ENCODE data around the gene MKNK1. TPM values are rescaled to one million over a fixed set of nuclear protein-coding genes. Genes with fewer than 3 reads are reported as not detected.

The MKNK1 gene
- total RNA-seq, 1 experiment from 2014 or later = 12.9 TPM

DNA sequence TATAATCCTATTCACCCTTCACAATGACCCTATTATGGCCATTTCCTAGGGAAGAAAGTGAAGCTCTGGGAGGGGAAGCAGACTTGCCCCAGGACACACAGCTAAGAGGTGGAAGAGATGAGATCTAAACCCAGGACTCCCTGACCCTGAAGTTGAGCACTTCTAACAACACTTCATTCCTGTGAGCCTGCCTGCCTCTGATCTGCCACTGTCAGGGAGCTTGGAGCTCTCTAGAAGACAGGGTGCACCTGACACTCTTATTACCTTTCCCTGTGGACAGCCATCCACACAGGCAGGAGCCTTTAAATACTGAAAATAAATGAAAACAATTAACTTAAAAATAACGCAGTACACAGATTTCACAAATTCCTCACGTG, 599 bp downstream of the MKNK1 start:
- H3K23me2 ChIP-seq (ENCODE audit: insufficient read length, low read depth, low read length, poor library complexity, severe bottlenecking) = no peaks in the 10 kb centered on the region
- H2BK15ac ChIP-seq (ENCODE audit: low read depth, low read length) = no peak overlapping the region
- H3K23ac ChIP-seq (ENCODE audit: insufficient read length, low read depth, low read length) = no peak overlapping the region
- Mint-ChIP-seq H3K9me3 (no peaks in the 10 kb centered on the region), H3K27me3 (ENCODE audit: low read depth) (no peaks in the 10 kb centered on the region; the same call in 1 of the 2 replicates), H3K4me1 (peaks cover 23% of the 10 kb centered on the region in 2 experiments), H3K36me3 (ENCODE audit: insufficient read depth in 1 of 3, low read depth in 3 of 3) (no peaks in the 10 kb centered on the region; a peak in 1 of 7 replicates), H3K4me3 (peak overlapping the region; percentile 83 to 89), H3K27ac (peak overlapping the region in 1 of 3 experiments; percentile 85; a peak in 2 of 7 replicates)
- H3K9me3 ChIP-seq (ENCODE audit: control insufficient read depth, low read depth, low read length) = no peaks in the 10 kb centered on the region
- no CpG with 5 or more reads among the region's 2 CpGs for WGBS (ENCODE audit: extremely low coverage, insufficient read length, low lambda C conversion rate)
- H2AK5ac ChIP-seq (ENCODE audit: insufficient read length, low read length) = no peak overlapping the region
- peaks cover 2% of the 10 kb centered on the region for H3K79me1 ChIP-seq (ENCODE audit: insufficient read depth, low read depth, low read length, poor library complexity, severe bottlenecking)
- H3K9ac ChIP-seq (ENCODE audit: extremely low read depth, insufficient read length, low read length) = peak overlapping the region; percentile 44
- no peaks in the 10 kb centered on the region for H4K20me1 ChIP-seq (ENCODE audit: control insufficient read depth, insufficient read depth, insufficient read length)
- H2AFZ ChIP-seq (ENCODE audit: low read length) = no peak overlapping the region
- H3K18ac ChIP-seq (ENCODE audit: insufficient read length, low read depth, low read length) = no peak overlapping the region
- H2BK120ac ChIP-seq (ENCODE audit: low read depth, low read length, poor library complexity, severe bottlenecking) = no peak overlapping the region
- no peak overlapping the region for H4K5ac ChIP-seq (ENCODE audit: insufficient read length, low read depth, low read length)
- no peak overlapping the region for H4K8ac ChIP-seq (replicated peaks; ENCODE audit: insufficient read length, low read depth, low read length)
- no peak for DNase-seq
- H2BK12ac ChIP-seq (ENCODE audit: insufficient read length, low read depth, low read length) = no peak overlapping the region
- no peak overlapping the region for H3K4ac ChIP-seq (ENCODE audit: low read depth, low read length)
- no peaks in the 10 kb centered on the region for H3K27me3 ChIP-seq (ENCODE audit: insufficient read depth, low read length)
- TF ChIP-seq, protein P1, sequence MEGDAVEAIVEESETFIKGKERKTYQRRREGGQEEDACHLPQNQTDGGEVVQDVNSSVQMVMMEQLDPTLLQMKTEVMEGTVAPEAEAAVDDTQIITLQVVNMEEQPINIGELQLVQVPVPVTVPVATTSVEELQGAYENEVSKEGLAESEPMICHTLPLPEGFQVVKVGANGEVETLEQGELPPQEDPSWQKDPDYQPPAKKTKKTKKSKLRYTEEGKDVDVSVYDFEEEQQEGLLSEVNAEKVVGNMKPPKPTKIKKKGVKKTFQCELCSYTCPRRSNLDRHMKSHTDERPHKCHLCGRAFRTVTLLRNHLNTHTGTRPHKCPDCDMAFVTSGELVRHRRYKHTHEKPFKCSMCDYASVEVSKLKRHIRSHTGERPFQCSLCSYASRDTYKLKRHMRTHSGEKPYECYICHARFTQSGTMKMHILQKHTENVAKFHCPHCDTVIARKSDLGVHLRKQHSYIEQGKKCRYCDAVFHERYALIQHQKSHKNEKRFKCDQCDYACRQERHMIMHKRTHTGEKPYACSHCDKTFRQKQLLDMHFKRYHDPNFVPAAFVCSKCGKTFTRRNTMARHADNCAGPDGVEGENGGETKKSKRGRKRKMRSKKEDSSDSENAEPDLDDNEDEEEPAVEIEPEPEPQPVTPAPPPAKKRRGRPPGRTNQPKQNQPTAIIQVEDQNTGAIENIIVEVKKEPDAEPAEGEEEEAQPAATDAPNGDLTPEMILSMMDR (conservative IDR thresholded peaks at IDR 0.05) = no peak
- H2BK5ac ChIP-seq (ENCODE audit: insufficient read length, low read length) = no peak overlapping the region
- H3K4me2 ChIP-seq (ENCODE audit: insufficient read depth, insufficient read length, low read length) = peak overlapping the region; percentile 63
- peaks cover 3% of the 10 kb centered on the region; the same call in 1 of the 2 replicates for H3K4me1 ChIP-seq (ENCODE audit: insufficient read depth, low read length)
- H3K14ac ChIP-seq (ENCODE audit: insufficient read depth, low read length) = no peak overlapping the region
- H3K56ac ChIP-seq (ENCODE audit: insufficient read length, low read depth, low read length) = no peak overlapping the region
- no peak overlapping the region for H3K27ac ChIP-seq (ENCODE audit: insufficient read length, low read depth, low read length)
- H3K79me2 ChIP-seq (ENCODE audit: insufficient read depth, low read length) = no peaks in the 10 kb centered on the region
- H4K91ac ChIP-seq (ENCODE audit: insufficient read length, low read depth, low read length) = no peak overlapping the region
- H3T11ph ChIP-seq (ENCODE audit: low read length) = no peak overlapping the region
- H2BK20ac ChIP-seq (ENCODE audit: low read depth, low read length, poor library complexity, severe bottlenecking) = no peak overlapping the region

All from H9 (cell line).